GM12801 (cell line): ENCODE measurements around the gene C4orf36.

Experiments
- TF ChIP-seq, protein P1 (sequence below): IDR thresholded peaks from one replicate; pipeline ENCODE4 v1.5.1; 2011; ENCODE audit warnings: control low read depth; ENCODE audit not compliant: insufficient read length; ENCODE audit errors: extremely low read depth

Gene C4orf36, protein sequence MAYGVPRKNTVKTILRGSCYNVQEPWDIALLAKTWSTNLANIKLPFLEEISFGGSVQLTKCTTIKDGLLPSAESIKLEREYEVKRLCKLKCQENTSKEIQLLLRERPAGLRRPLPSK

GRCh38 chr4:86891762-86892635, at the start of gene C4orf36:
Gene C4orf36, minus strand, starts transcription at chr4:86892422. Its CDS starts 902 bp downstream, at chr4:86891520.
- TF ChIP-seq, protein P1, sequence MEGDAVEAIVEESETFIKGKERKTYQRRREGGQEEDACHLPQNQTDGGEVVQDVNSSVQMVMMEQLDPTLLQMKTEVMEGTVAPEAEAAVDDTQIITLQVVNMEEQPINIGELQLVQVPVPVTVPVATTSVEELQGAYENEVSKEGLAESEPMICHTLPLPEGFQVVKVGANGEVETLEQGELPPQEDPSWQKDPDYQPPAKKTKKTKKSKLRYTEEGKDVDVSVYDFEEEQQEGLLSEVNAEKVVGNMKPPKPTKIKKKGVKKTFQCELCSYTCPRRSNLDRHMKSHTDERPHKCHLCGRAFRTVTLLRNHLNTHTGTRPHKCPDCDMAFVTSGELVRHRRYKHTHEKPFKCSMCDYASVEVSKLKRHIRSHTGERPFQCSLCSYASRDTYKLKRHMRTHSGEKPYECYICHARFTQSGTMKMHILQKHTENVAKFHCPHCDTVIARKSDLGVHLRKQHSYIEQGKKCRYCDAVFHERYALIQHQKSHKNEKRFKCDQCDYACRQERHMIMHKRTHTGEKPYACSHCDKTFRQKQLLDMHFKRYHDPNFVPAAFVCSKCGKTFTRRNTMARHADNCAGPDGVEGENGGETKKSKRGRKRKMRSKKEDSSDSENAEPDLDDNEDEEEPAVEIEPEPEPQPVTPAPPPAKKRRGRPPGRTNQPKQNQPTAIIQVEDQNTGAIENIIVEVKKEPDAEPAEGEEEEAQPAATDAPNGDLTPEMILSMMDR: no peak

DNA sequence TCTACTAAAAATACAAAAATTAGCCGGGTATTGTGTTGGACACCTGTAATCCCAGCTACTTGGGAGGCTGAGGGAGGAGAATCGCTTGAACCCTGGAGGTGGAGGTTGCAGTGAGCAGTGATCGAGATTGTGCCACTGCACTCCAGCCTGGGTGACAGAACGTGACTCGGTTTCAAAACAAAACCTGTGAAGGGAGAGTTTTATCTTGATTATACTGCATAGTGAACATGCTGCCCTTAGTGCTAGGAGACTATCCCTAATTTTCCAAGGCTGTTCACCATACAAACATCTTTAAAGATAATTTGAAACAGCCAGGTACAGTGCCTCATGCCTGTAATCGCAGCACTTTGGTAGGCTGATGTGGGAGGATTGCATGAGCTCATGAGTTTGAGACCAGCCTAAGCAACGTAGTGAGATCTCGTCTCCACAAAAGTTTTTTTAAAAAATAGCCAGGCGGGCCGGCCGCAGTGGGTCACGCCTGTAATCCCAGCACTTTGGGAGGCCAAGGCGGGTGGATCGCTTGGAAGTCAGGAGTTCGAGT, 48.8 kb upstream of the C4orf36 start:
- TF ChIP-seq, protein P1: no peak

DNA sequence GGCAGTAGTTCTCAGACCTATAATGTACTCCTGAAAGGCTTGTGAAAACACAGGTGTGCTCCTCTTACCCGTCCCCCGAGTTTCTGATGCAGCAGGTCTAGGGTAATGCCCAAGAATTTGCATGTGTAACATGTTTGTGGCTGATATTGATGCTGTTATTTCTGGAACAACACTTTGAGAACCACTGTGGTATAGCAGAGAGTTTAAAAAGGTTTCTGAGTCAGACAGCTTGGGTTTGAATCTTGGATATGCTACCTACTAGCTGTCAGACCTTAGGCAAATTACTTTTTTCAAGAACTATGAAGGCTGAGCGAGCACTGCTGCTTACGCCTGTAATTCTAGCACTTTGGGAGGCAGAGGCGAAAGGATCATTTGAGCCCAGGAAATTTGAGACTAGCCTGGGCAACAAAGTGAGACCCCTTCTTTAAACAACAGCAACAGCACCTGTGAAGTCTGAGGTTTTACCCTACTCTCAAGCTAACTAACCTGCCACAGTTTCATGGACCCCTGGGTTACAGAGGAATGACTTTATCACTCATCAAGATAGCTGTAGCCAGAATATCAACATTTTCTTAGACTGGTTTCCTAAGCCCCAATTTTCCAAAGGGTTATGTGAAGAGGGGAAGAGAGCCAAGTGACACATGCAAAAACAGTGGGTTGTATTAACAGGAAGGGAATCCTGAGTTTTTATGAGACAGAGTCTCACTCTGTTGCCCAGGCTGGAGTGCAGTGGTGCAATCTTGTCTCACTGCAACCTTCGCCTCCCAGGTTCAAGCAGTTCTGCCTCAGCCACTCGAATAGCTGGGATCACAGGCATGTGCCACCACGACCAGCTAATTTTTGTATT, 47.7 kb upstream of the C4orf36 start:
- TF ChIP-seq, protein P1: no peak

GRCh38 chr4:86938771-86939520, 46.7 kb upstream of the C4orf36 start:
- TF ChIP-seq, protein P1: no peak

GRCh38 chr4:86935853-86936733, 43.9 kb upstream of the C4orf36 start:
- TF ChIP-seq, protein P1: no peak

GRCh38 chr4:86935566-86935852, 43.3 kb upstream of the C4orf36 start:
- TF ChIP-seq, protein P1: no peak
